ENCODE measurements around the gene MPHOSPH8. TPM values are rescaled to one million over a fixed set of nuclear protein-coding genes. Genes with fewer than 3 reads are reported as not detected.

The MPHOSPH8 gene
- total RNA-seq, 1 donor from 2014 or later = 44.4 TPM

DNA sequence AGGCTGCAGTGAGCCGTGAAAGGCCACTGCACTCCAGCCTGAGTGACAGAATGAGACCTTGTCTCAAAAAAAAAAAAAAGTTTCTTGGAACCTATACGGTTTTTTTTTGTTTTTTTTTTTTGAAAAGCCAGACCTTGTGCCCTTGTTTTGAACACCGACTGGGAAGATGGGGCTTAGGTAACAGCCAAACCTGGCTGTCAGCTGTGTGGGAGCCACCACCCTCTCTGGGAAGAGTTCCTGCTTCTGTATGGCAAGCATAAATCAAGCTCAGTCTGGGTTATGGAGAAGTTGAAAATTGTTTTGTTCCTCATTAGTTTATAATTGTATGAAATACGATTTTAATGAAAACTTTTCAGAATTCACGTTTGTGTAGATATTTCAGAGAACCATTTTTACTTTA lies 39.5 kb downstream of the MPHOSPH8 start:
- TF ChIP-seq, protein P1, sequence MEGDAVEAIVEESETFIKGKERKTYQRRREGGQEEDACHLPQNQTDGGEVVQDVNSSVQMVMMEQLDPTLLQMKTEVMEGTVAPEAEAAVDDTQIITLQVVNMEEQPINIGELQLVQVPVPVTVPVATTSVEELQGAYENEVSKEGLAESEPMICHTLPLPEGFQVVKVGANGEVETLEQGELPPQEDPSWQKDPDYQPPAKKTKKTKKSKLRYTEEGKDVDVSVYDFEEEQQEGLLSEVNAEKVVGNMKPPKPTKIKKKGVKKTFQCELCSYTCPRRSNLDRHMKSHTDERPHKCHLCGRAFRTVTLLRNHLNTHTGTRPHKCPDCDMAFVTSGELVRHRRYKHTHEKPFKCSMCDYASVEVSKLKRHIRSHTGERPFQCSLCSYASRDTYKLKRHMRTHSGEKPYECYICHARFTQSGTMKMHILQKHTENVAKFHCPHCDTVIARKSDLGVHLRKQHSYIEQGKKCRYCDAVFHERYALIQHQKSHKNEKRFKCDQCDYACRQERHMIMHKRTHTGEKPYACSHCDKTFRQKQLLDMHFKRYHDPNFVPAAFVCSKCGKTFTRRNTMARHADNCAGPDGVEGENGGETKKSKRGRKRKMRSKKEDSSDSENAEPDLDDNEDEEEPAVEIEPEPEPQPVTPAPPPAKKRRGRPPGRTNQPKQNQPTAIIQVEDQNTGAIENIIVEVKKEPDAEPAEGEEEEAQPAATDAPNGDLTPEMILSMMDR (IDR thresholded peaks at IDR 0.05) = no peak
- no peaks in the 10 kb centered on the region for H3K27me3 ChIP-seq
- DNase-seq (no peak), ATAC-seq (no peak)
- H3K36me3 ChIP-seq = peaks cover 84% of the 10 kb centered on the region
- H3K4me3 ChIP-seq = no peak overlapping the region
- H3K27ac ChIP-seq = no peak overlapping the region
- intact Hi-C loops (cut with DNase I) = no loop called here
- H3K4me1 ChIP-seq = no peaks in the 10 kb centered on the region
- H3K9me3 ChIP-seq = no peaks in the 10 kb centered on the region

DNA sequence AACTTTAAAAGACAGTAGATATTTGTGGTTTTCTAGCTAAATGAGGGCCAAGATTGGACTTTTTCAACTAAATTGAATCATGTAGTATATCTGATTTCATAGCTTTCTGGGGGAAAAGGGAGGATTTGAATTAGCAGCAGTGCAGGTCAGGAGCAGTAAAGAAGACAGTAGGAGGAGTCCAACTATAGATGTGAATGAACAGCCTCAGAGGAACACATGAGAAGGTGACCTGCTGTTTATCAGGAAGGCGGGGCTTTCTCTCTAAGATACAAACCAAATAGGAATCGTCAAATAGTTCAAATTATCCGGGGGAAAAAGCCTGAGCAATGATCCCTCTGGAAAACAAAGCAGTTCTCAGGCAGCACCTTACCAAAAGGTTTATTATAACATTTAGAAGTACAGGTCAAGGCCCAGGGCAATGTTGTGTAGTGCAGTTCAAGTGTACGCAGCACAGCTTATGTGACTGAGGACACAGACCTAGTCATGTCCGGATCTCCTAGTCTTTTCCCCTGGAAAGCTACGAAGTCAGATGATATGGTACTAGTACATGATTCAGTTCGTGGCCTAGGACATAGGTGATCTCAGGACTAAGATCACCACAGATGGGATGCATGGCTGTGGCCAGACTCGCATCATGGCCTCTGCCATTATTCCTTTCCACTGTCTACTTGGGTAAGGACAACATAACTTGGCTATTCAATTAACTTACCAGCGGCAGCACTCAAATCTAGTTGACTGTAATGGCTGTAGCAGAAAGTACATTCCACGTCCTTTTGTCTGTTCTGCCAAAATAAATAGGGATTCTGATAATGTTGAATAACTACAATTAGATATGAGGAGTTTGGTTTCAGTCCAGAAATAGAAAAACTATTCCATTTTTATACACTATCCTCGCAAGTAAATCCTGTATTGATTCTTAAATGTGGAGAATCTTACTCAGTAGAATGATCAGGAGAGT lies 40.3 kb downstream of the MPHOSPH8 start:
- no peaks in the 10 kb centered on the region for H3K9me3 ChIP-seq
- H3K27me3 ChIP-seq = no peaks in the 10 kb centered on the region
- H3K27ac ChIP-seq = no peak overlapping the region
- no peak overlapping the region for H3K4me3 ChIP-seq
- no peaks in the 10 kb centered on the region for H3K4me1 ChIP-seq
- no peak for ATAC-seq
- TF ChIP-seq, protein P1 (IDR thresholded peaks at IDR 0.05) = no peak
- DNase-seq = no peak
- intact Hi-C loops (cut with DNase I) = no loop called here
- peaks cover 78% of the 10 kb centered on the region for H3K36me3 ChIP-seq

DNA sequence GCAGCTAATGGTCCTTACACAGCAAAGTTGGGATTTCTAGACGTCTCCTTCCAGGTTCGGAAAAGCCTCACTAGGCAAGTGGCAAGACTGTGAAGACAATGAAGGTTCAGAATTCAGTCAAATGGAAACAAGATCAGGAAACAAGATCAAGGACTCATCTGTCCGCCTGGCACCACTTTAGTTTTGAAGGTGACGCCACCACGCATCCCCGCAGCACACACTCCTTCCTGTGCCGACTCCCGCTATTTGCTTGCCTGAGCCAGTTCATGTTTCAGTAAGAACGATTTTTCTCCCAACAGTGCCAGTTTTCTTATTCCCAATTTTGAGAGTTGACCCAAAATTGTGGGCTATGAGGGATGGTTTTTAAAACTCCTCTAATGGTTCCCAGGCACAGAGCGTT lies 41.4 kb downstream of the MPHOSPH8 start:
- peaks cover 70% of the 10 kb centered on the region for H3K36me3 ChIP-seq
- H3K4me3 ChIP-seq = no peak overlapping the region
- TF ChIP-seq, protein P1 (IDR thresholded peaks at IDR 0.05) = no peak
- H3K9me3 ChIP-seq = no peaks in the 10 kb centered on the region
- H3K4me1 ChIP-seq = no peaks in the 10 kb centered on the region
- ATAC-seq (no peak), DNase-seq (no peak)
- intact Hi-C loops (cut with DNase I) = no loop called here
- H3K27me3 ChIP-seq = no peaks in the 10 kb centered on the region
- H3K27ac ChIP-seq = no peak overlapping the region

DNA sequence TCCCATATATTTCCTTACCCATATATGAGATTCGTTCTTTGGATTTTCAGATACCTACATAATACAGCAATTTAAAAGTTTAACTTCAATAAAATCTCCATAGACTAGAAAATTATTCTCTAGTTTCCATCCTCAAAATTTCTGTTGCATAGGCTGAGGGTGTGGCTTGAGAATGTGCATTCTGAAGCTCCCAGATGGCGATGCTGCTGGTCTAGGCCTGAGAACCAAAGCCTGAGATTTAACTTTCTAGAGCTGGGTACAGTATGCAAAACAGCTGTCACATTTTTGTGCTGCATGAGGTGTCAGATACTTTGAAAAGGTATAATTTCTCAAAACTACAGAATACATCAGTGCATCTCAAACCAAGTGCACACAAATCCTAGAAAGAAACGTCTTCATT lies 42.7 kb downstream of the MPHOSPH8 start:
- Histone ChIP-seq H3K36me3 (peaks cover 57% of the 10 kb centered on the region), H3K27me3 (no peaks in the 10 kb centered on the region), H3K27ac (no peak overlapping the region), H3K4me1 (no peaks in the 10 kb centered on the region), H3K4me3 (no peak overlapping the region), H3K9me3 (no peaks in the 10 kb centered on the region)
- TF ChIP-seq, protein P1 (IDR thresholded peaks at IDR 0.05) = no peak
- no peak for DNase-seq
- intact Hi-C loops (cut with DNase I) = no loop called here
- no peak for ATAC-seq

DNA sequence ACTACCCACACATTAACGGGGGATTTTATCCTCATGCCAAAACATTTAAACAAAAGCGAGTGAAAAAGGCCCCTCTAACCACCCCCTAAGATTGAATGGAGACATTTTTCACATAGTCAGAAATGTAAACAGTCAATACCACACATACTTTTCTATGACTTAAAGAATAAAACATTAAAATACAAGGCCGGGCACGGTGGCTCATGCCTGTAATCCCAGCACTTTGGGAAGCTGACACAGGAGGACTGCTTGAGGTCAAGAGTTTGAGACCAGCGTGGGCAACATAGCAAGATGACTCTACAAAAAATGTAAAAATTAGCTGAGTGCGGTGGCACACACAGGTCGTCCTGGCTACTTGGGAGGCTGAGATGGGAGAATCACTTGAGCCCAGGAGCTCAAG lies 47.3 kb downstream of the MPHOSPH8 start:
- H3K9me3 ChIP-seq = no peaks in the 10 kb centered on the region
- intact Hi-C loops (cut with DNase I) = no loop called here
- H3K27me3 ChIP-seq = no peaks in the 10 kb centered on the region
- peaks cover 16% of the 10 kb centered on the region for H3K36me3 ChIP-seq
- no peaks in the 10 kb centered on the region for H3K4me1 ChIP-seq
- no peak for DNase-seq
- no peak for ATAC-seq
- H3K27ac ChIP-seq = no peak overlapping the region
- H3K4me3 ChIP-seq = no peak overlapping the region
- TF ChIP-seq, protein P1 (IDR thresholded peaks at IDR 0.05) = no peak
